Activated CD4-positive, alpha-beta T cell treated with anti-CD3 and anti-CD28 coated beads, Interleukin-2, amount 50 U/mL, for 1 hour (primary cell): ENCODE results near the gene RAE1.
A peak's percentile ranks its signal among the peaks of the same experiment; 100 is the strongest.

Experiments used
- DNase-seq: peaks from one replicate; pipeline ENCODE4 v3.0.0-alpha.2; 2020

Gene RAE1

DNA sequence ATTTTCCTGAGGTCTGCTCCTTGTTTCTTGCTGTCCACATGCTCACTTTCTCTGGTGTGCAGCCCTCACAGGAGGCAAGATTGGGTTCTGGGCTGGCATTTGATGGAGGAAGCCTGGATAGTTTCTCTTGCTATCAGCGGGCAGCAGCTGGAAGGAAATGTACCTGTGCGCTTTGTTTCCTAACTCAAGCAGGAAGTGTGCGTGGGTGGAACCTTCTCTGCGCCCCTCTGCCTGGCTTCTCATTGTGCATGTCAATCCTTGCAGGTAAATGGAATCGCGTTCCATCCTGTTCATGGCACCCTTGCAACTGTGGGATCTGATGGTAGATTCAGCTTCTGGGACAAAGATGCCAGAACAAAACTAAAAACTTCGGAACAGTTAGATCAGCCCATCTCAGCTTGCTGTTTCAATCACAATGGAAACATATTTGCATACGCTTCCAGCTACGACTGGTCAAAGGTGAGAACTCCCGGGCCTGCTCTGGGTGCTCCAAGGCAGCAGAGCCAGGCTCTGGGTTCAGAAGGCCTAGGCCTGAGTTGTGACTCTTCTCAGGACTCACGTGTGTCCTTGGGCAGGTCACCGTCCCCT, 23.4 kb downstream of the RAE1 start:
- DNase-seq = no peak

DNA sequence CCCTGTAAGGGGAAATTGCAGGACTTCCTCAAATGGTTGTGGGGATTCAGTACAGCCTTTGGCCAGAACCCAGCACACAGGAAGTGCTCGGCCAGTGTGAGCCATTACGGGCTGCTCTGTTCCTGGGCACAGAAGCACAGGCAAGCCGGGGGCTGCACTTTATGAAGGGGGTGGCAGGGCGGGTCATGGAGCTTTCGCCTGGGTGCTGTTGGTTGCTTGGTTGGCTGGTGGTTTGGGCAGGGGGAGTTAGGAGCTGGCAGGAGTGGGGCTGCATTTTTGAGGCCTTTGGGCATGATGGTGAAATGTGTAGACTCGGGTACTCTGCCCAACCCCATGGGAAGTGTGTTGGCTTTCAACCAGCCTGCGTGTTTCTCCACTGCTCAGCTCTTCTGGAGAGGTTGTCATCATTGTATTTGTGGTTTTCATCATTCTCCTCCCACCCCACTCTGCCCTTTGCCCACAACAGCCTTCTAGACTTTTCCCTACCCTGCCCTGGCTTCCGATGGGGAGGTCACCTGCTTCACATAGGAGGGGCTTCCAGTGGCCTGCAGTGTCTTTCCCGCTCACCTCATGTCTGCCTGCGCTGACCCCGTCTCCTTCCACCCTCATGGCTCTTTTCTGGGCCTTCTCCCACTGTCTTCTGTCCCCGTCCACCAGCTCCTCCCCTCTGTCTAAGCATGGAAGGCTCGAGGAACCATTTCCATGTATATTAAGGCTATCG, 24.0 kb downstream of the RAE1 start:
- DNase-seq = no peak

DNA sequence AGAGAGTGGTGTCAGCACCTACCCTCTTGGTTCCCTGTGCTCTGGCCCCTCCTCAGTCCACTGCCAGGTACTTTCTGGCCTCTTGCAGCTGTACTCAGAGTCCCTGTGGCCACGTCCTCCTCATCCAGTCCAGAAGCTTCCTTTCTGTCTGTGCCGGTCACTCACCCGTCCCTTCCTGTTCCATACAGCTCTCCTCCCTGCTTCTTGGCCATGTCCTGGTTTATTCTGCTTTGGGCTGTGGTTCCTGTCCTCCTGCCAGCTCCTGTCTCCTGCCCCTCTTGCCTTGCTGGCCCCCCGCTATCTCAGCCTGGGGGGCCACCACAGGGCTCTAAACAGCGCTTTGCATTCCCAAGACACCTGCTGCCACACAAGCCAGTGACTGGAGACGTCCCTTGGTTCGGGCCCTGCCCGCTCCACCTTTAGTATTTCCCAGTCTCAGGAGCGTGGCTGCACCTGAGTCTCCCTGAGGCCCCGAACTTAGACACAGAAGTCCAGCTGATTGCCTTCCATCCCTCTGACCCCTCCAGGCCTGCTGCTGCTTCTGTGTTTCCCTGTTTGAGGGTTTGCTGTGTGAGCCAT, 24.7 kb downstream of the RAE1 start:
- no peak for DNase-seq

DNA sequence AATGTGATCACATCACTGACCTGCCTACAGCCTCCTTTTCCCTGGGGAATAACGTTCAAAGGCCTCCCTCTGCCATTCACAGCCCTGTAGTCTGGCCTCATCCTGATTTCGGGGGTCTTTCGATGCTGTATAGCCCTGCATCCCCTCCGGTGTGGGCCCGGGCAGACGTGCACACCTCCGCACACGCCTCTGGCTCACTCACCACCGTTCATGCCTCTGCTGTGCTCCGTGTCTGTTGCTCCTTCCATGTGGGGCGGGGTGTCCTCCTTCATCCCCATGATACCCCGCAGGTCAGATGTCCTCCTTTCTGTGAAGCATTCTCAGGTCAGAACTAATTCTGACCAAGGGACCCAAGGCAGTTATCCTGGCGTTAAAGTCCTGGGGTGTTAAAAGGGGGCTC, 26.3 kb downstream of the RAE1 start:
- DNase-seq = no peak

DNA sequence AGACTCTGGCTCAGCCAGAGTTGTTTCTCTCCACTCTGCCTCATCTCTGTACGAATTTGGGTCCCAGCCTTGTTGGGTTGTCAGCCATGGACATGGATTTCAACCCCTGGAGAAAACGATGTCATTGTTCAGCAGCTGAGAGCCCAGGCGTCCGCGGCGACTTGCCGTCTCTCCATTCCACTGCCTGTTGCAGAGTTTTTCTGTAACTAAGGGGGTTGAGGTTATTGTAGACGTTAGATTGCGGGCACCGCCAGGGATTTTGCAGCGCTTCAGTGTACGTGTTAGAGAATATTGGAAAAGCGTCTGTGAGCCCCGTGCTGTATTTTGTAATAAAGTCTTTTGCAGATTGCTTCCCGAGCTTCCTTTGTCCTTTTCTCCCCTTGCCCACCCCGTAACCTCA, 27.1 kb downstream of the RAE1 start:
- DNase-seq = no peak

DNA sequence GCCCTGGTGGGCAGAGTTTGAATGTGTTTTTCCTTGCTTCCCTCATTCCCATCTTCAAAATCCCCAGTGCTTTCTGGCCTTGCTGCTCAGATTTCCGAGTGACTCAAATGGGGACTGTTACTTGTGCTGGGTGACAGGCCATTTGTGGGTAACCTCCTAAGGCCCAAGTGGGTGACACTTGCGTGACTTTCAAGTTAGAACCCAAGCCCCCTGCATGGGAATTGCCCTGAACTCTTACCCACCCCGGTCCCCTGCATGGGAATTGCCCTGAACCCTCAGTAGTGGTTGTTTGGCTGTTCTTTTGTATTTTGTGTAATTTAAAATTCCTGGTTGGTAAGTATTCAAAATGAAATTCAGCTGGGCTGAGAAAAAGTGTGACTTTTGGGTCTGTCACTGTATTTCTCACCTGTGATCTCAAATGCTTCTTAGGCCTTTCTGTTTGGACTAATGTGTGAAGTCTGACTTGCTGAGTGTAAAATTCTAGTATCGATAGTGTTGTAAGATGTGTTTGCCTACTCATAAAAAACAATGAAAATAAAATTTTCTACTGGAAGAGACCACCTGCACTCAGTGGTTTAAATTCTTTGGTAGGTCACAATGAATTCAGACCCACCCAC, 27.7 kb downstream of the RAE1 start:
- no peak for DNase-seq

DNA sequence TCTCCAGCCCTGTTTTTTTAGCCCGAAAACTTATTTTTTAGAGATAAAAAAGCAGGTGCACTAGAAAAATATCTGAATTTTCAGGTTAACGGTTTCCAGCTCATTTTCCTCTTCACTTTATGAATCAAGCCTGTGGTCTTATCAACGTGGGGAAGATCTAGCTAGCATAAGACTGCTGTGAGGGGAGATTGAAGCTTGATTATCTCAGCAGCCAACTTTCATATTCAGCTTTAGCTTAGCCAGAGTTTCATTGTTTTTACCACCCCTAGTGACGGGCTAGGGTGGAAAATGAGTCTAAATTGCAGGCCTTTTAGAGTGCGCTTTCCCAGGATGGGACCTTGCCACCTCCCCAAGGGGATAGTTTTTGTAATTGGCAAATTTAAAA, 28.2 kb downstream of the RAE1 start:
- no peak for DNase-seq

DNA sequence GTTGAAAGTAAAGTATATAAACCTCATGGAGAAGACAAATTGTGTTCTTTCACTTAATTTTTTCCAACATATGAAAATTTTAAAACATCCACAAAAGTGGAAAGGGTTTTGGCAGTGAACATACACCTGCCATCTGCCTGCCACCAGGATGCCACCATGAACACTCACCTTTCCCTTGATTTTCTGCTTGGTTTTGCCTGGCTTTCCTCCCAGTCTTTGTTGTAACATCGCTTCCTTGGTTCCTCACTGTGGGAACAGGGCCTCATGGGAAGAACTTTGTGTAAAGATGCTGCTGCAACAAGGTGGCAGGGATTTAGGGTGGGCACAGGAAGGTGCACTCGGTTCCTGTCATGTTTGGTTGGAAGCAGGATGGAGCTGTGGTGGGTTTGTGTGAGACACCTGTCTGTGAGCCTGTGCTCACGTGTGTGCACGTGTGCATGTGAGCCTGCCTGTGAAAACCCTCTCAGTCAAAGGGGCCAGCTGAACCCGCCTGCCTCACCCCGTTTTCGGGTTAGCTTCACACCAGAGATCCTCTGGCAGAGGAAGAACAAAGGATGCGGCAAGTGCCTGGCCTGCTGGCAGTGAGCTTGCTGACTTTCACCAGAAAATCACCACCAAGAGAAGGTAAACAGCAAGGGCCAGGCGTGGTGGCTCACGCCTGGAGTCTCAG, 29.2 kb downstream of the RAE1 start:
- no peak for DNase-seq

DNA sequence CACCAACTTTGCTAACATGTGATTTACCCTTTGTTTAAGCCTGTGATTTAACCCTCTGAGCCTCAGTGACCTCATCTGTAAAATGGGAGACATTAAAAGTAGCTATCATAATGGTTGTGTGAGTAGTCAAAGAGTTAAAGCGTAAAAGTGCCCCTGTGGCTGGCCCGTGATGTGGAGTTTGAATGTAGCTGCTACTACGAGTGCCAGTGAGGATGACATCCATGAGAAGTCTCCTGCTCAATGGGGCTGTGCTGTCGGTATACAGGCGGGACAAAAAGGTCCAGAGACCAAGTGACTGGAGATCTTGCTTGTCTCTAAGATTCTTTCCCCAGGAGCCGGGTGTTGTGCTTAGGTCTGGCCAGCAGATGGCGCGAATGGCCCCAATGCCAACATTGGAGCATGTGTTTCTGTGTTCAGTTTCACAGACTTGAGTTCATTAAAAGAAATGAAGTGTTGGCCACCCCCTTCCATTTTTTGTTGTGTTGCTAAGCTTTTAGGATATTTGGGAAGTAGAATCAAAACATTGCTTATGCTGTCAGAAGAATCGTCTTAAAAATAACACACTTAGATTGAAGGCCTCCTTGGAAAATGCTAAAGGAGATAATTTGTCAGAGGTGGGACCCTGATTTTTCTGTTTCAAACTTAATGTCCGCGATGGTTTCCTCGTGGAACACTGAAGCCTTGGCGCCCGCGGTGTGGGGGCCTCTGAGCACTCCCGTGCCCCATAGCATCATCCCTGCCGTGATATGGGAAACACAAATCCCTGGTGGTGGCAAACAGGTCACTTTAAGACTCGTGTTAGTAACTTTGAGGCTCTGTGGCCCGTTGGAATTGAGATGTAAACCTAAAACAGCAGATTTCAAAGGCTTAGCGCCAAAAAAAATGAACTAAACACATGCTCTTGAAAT, 30.8 kb downstream of the RAE1 start:
- DNase-seq = peak; percentile 88

DNA sequence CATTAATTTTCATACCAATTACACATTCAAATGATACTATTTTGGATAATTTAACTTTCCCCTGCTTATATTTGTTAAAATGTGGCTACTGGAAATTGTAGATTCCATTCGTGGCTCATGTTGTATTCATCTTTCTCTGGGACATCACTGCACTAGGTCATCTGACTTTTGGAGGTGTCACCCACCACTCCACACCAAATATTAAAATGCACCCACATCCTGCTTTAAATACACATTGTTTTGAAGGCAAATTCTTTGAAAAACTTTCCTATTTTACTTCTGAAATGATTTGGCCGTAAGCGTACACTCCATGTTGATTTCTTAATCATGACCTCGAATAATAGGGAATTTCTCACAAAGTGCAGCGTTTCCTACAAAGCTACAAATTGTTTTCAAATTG, 31.5 kb downstream of the RAE1 start:
- no peak for DNase-seq

DNA sequence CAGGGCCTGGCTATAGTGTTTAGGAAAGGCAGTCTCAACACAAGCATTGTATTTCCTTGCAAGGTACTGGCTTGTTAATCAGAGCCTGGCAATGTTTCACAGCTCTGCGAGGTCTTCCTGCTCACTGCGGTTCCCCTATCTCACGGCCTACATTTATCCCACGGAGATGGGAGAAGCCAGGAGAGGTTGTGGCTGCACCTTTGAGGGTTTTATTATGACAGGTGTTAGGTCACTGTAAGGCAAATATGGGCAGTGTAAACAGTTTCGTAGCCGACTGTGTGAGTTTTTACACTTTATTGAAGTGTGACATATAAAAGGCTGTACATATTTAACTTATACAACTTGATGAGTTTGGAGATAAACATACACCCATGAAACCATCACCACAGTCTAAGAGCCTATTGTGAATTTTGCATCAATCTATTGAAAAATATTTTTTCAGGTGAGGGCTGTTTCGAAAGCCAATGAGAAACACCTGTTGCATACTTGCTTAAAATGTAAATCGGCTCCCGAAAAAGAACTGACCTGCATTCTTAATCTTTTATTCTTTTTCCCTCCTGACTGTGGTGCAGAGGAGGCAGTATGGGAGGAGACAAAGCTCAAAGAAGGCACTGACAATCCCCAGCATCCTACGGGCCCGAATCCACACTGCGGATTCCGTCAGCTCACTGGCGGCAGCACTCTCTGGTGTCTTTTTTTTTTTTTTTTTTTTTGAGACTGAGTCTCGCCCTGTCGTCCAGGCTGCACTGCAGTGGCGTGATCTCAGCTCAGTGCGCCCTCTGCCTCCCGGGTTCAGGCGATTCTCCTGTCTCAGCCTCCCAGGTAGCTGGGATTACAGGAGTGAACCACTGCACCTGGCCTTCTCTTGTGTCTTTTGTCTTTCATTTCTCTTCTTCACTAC, 32.6 kb downstream of the RAE1 start:
- DNase-seq = no peak

DNA sequence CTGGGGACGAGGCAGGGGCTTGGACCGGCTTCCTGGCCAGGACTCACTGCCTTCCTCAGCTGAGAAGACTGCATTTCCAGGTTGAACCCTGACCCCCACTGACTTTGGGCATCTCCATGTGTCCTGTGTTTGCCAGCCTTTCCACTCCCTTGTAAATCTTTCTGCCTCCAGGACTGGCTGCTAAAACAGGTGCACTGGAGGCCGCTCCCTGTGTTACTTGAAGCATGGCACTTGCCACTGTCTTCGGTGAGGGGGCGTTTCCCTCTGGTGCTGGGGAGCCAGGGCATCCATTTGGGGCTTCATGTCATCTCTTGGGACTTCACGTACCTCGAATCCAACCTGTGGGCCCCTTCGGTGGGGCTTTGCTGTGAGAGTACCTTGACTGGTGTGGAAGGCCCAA, 33.4 kb downstream of the RAE1 start:
- no peak for DNase-seq

DNA sequence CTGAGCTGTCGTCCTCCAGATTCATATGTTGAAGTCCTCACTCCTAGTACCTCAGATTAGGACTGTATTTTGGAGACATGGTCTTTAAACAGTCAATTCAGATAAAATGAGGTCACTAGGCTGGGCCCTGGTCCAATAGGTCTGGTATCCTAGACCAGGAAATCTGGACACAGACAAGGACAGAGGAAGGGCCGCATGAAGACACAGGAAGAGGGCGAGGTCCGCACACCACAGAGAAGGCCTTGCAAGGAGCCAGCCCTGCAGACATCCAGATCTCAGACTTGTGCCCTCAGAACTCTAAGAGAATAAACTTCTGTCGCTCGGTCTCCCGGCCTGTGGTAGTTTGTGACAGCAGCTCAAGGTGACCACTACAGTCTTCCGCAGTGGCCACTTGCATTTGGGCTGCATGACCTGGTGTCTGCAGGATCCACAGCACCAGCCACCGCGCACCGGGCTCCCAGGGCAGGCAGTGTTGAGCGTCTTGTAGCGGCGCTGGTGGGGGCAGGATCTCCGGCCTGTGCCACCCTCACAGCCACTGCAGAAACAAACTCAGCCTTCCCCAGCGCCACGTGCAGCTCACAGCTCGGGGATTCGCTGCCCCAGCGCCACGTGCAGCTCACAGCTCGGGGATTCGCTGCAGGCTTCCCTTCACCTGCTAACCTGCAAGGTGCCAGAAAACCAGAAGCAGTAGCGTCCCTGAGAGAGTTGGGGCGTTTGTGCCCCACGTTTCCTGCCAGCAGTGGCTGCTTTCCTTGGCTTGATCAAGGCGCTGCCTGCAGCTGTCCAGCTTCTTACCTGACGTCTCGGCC, 34.1 kb downstream of the RAE1 start:
- DNase-seq = no peak

DNA sequence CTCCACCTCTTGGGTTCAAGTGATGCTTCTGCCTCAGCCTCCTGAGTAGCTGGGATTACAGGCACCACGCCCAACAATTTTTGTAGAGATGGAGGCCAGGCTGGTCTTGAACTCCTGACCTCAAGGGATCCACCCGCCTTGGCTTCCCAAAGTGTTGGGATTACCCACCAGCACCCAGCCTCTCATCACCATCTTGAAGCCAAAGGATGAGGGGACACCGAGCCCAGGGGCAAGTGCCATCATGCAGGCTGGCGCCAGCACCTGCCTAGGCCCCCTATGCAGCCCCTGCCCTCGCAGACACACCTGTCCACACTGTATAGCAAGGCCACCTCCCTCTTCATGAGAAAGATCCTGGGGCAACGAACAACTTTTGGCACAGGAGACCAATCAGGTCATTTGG, 34.9 kb downstream of the RAE1 start:
- no peak for DNase-seq

DNA sequence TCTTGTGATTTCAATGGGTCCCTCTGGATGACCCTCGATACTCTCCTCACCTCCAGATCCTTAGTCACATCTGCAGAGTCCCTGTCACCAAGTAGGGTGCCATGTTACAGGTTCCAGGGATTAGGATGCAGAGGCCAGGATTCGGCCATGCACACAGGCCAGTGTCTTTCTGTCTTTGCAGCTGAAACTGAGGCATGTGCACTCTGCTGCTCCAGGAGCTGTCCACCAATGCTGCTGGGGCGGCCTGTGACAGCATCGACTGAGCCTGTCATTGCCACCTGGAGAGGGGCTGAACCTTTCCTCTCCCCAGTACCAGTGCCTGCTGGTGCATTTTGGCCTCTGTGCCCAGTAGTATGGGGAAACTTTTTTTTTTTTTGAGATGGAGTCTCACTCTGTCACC, 35.7 kb downstream of the RAE1 start:
- no peak for DNase-seq

DNA sequence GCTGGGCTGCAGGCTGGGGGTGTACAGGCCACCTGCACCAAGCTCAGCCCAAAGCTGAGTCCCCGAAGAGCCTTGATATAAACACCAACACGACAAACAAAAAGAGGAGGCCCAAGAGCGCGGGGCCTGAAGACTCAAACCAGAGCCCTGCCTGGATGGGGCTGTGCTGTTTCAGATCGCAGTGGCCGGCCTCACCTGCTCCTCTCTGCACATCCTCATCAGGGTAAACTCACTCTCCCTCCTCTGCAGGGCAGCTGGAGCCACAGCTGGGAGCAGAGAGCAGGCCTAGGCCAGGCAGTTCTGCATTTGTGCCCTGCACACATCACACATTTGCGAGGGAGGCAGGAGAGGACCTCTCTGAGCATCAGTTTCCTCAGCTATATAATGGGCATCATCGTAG, 36.4 kb downstream of the RAE1 start:
- no peak for DNase-seq

DNA sequence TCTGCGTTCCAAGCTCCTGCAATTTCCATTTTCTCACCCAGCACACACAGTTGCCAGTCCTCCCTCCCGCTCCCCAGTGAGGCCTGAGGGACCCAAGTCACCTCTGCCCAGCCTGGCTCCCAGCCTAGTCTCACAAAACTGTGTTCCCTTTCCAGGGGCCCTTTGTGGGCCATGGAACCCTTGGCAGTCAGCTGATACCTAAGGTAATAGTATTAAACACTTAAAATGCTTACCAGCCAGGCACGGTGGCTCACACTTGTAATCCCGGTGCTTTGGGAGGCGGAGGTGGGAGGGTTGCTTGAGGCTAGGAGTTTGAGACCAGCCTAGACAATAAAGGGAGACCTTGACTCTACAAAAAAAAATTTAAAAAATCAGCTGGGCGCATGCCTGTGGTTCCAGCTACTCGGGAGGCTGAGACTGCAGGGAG, 36.9 kb downstream of the RAE1 start:
- DNase-seq = no peak

DNA sequence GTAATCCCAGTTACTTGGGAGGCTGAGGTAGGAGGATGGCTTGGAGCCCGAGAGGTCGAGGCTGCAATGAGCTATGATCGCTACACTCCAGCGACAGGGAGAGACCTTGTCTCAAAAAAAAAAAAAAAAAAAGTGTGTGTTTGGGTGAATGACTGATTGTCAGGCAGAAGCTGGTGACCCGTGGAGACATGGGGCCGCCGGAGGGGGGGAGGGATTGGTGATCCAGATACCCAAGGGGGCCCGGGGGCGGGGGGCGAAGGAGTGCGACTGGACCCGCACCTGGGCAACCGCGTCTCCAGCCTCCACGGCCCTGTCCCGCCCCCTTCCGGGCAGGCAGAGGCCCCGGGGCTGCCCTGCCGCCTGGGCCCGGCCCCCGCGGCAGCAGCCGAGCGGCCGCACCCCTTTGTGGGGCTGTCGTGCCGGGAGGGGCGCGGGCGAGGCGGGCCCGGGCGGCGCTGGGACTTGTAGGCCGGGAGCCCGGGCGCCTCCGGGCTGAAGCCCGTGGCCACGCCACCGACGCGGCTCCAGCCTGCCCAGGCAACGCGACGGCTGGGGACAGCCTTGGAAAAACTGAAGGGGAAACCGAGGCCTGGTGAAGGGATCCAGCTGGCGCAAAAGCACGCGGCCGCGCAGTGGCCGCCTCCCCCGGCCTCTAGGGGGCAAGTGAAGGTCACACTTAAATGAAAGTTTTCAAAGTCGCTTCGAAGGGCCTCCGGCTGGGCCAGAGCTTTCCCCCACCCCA, 38.1 kb downstream of the RAE1 start:
- DNase-seq = peak; percentile 59

DNA sequence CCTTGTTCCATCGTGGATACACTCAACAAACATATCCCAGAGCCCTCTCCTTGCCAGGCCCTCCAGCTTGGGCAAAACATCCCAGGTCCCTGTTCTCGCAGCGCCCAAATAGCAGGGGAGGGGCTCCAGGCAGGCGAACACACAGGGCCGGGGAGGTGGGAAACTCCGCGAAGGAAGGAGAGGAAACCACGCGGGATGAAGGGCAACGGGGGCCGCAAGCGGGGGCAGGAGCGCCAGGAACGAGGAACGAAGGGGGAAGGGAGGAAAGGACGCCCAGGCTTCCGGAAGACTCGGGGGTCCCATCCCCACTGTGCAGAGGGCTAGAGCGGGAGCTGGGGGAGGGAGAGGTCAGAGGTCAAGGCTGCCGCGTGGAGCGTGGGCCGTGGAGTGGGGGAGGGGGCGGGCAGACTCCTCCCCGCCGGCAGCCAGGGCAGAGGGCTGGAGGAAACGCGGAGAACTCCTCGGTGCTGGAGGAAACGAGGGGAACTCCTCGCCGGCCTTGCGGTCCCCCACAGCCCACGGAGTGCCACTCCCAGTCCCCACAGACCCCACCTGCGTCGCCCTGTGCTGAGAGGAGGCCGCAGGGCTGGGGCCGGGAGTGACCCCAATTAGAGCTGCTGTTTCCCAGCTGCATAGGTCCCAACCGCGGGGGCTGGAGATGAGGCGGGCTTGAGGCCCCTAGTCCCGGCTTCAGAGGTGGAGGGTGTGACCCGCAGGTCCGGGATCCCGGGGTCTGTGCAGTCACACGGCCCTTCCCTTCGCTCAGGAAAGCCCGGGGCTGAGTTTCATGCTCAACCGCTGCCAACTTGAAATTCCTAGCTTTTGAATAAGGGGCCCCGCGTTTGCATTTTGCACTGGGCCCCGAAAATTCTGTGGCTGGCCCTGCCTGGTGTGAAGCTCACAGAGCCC, 38.9 kb downstream of the RAE1 start:
- DNase-seq = peak; percentile 49
